NCI-H1436 treated with DMSO at 0.1 percent for 48 hours (cell line): ENCODE data around the gene ALKBH8.
"Not testable (repeated sequence)": the region's sequence is repeated elsewhere in the genome, so short reads cannot be mapped to it uniquely, and the experiment has no call there.

ENCODE experiments used
- DNase-seq: peaks from one replicate; lab custom pipeline; 2025; lab: John Stamatoyannopoulos, UW

Gene ALKBH8

GRCh38 chr11:107577346-107577711 is 11.8 kb upstream of the ALKBH8 start:
- DNase-seq = no peak

GRCh38 chr11:107576497-107577345 is 11.2 kb upstream of the ALKBH8 start:
- DNase-seq = not testable (repeated sequence)

GRCh38 chr11:107573438-107573837 is 7.9 kb upstream of the ALKBH8 start:
- no peak for DNase-seq

GRCh38 chr11:107570015-107570414 is 4.5 kb upstream of the ALKBH8 start:
- no peak for DNase-seq

- DNase-seq = no peak
Measured at GRCh38 chr11:107567739-107568335, 2.3 kb upstream of the ALKBH8 start.

GRCh38 chr11:107566569-107566968 is 1.0 kb upstream of the ALKBH8 start:
- no peak for DNase-seq

GRCh38 chr11:107565955-107566501 is 493 bp upstream of the ALKBH8 start:
- not testable (repeated sequence) for DNase-seq

- no peak for DNase-seq
Measured at GRCh38 chr11:107564877-107565218, 687 bp downstream of the ALKBH8 start.

- DNase-seq = no peak
Measured at GRCh38 chr11:107563702-107564101, 1.8 kb downstream of the ALKBH8 start.

GRCh38 chr11:107562647-107563208 is 2.8 kb downstream of the ALKBH8 start:
- DNase-seq = no peak

GRCh38 chr11:107561688-107562087 is 3.8 kb downstream of the ALKBH8 start:
- DNase-seq = no peak

- DNase-seq = no peak
Measured at GRCh38 chr11:107550304-107550703, 15.2 kb downstream of the ALKBH8 start.

- no peak for DNase-seq
Measured at GRCh38 chr11:107549954-107550285, 15.6 kb downstream of the ALKBH8 start.

- no peak for DNase-seq
Measured at GRCh38 chr11:107549253-107549953, 16.1 kb downstream of the ALKBH8 start.

- DNase-seq = no peak
Measured at GRCh38 chr11:107547961-107548360, 17.6 kb downstream of the ALKBH8 start.

- DNase-seq = no peak
Measured at GRCh38 chr11:107545101-107545514, 20.4 kb downstream of the ALKBH8 start.

- no peak for DNase-seq
Measured at GRCh38 chr11:107538821-107539220, 26.7 kb downstream of the ALKBH8 start.

- no peak for DNase-seq
Measured at GRCh38 chr11:107538239-107538638, 27.3 kb downstream of the ALKBH8 start.

- not testable (repeated sequence) for DNase-seq
Measured at GRCh38 chr11:107537155-107537554, 28.4 kb downstream of the ALKBH8 start.

GRCh38 chr11:107526197-107526596 is 39.3 kb downstream of the ALKBH8 start:
- DNase-seq = no peak

- no peak for DNase-seq
Measured at GRCh38 chr11:107508858-107509244, 56.7 kb downstream of the ALKBH8 start.

- no peak for DNase-seq
Measured at GRCh38 chr11:107508201-107508857, 57.2 kb downstream of the ALKBH8 start.
